Epithelial cell of umbilical artery (primary cell): Measurements from ENCODE around the gene DPY19L1. TPM values are rescaled to one million over a fixed set of nuclear protein-coding genes. Genes with fewer than 3 reads are reported as not detected.

ENCODE experiments used
- total RNA-seq: library from RNA; depleted of rRNA; stranded (reverse); fragments of >200 nt; gene quantifications from 2 replicates; pipeline ENCODE4 v1.2.3, GENCODE V29; 2014

Gene DPY19L1
- 67.2 and 70.2 TPM in 2 replicates for total RNA-seq

GRCh38 chr7:35037211-35037525 lies at the start of gene DPY19L1:
Gene DPY19L1, minus strand, starts transcription at chr7:35037485. Its CDS starts 91 bp downstream, at chr7:35037394.

Other genes starting within 250 kb of the DPY19L1 start
- 0.15 and 0.97 TPM in 2 replicates for gene TBX20, start 216.6 kb upstream of the DPY19L1 start, total RNA-seq